SU-DHL-6 (cell line): ENCODE measurements around the gene CRYBB2.

ENCODE experiments used
- EZH2phosphoT487 ChIP-seq: fragments of 200-600 bp; sonication (generic), shearing (Covaris generic); conservative IDR thresholded peaks from 2 replicates; pipeline ENCODE4 v1.6.1; 2018; ENCODE audit warnings: mild to moderate bottlenecking, antibody characterized with exemption, low read length, moderate library complexity, mixed read lengths
- TF ChIP-seq, protein P1 (sequence below): fragments of 200-600 bp; sonication (generic); IDR thresholded peaks from one replicate; pipeline ENCODE4 v1.5.1; 2017; ENCODE audit warnings: antibody characterized with exemption, mild to moderate bottlenecking, low read length, moderate library complexity; ENCODE audit not compliant: insufficient read depth, poor library complexity, severe bottlenecking

- TF ChIP-seq, protein P1, sequence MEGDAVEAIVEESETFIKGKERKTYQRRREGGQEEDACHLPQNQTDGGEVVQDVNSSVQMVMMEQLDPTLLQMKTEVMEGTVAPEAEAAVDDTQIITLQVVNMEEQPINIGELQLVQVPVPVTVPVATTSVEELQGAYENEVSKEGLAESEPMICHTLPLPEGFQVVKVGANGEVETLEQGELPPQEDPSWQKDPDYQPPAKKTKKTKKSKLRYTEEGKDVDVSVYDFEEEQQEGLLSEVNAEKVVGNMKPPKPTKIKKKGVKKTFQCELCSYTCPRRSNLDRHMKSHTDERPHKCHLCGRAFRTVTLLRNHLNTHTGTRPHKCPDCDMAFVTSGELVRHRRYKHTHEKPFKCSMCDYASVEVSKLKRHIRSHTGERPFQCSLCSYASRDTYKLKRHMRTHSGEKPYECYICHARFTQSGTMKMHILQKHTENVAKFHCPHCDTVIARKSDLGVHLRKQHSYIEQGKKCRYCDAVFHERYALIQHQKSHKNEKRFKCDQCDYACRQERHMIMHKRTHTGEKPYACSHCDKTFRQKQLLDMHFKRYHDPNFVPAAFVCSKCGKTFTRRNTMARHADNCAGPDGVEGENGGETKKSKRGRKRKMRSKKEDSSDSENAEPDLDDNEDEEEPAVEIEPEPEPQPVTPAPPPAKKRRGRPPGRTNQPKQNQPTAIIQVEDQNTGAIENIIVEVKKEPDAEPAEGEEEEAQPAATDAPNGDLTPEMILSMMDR: no peak
- no peak for TF ChIP-seq EZH2phosphoT487
Observed at GRCh38 chr22:25206998-25207397, 12.4 kb upstream of the CRYBB2 start.
